Measurements from ENCODE around the gene ECI1.

Gene ECI1

DNA sequence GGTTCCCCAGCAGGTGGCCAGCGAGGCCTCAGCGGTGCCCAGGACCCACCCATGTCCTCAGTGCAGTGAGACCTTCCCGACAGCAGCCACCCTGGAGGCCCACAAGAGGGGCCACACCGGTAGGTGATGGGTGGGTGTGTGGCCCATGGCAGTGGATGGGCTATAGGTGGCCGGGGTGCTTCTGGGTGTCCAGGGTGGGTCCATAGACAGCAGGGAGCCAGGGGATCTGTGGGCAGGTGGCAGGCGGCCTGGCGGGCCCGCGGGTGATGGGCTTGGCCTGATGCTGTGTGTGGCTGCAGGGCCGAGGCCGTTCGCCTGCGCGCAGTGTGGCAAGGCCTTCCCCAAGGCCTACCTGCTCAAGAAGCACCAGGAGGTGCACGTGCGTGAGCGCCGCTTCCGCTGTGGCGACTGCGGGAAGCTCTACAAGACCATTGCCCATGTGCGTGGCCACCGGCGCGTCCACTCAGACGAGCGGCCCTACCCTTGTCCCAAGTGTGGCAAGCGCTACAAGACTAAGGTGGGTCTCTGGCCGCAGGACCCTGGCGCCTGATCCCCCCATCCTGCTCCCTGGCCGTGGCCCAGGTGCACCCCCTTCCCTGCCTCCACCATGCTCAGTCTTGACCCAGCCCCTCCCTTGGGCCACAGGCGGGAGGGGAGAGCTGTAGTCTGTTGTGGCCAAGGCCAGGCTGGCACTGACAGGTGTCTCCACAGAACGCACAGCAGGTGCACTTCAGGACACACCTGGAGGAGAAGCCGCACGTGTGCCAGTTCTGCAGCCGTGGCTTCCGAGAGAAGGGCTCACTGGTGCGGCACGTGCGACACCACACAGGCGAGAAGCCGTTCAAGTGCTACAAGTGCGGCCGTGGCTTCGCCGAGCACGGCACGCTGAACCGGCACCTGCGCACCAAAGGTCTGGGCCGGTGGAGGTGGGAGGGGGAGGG, 17.2 kb downstream of the ECI1 start:
- no peak for DNase-seq (ENCODE audit: low read depth in 2 of 2)

DNA sequence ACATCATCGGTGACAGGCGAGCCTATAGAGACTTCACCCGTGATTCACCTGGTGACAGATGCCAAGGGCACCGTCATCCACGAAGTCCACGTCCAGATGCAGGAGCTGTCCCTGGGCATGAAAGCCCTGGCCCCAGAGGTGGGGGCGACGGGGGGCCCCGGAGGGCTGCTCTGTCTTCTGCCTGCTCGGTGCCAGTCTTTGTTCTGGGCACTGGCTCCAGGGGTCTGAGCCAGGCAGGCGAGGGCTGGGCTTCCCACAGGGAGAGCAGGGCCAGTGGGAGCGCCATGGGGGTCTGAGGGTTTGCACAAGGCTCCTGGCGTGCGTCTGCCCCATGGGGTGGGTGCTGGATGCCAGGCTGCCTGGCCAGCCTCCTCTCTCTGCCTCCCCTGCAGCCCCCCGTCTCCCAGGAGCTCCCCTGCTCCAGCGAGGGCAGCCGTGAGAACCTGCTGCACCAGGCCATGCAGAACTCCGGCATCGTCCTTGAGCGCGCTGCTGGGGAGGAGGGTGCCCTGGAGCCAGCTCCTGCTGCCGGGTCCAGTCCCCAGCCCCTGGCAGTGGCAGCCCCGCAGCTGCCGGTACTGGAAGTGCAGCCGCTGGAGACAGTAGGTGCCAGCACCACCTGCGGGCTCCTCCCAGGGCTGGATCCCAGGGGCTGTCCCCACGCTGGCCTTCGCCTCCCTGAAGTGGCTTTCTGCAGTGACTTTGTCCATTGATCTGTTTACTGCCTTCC, 18.2 kb downstream of the ECI1 start:
- DNase-seq (ENCODE audit: low read depth in 2 of 2) = no peak

DNA sequence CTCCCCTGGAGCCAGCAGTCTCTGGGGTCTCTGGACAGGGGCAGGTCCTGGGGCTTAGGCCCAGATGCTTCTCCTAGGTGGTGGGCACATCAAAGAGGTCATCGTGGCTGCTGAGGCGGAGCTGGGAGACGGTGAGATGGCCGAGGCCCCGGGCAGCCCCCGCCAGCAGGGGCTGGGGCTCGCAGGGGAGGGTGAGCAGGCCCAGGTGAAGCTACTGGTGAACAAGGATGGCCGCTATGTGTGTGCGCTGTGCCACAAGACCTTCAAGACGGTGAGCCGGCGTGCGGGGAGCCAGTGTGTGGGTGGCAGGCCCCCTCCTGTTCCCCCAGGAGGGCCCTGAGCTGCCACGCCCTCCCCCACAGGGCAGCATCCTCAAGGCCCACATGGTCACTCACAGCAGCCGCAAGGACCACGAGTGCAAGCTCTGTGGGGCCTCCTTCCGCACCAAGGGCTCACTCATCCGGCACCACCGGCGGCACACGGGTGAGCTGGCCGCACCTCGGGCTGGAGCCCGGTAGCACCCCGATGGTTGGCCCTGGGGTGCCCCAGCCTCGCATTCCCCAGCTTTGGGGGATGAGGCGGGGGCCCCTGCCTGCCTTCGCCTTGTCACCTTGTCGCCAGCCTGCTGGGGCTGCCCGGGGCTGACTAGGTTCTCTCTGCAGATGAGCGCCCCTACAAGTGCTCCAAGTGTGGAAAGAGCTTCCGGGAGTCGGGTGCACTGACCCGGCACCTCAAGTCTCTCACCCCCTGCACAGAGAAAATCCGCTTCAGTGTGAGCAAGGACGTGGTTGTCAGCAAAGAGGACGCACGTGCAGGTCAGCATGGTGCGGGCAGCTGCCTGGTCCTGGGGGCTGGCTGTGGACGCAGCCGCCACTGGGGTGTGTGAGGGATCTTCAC, 19.0 kb downstream of the ECI1 start:
- no peak for DNase-seq (ENCODE audit: low read depth in 2 of 2)

DNA sequence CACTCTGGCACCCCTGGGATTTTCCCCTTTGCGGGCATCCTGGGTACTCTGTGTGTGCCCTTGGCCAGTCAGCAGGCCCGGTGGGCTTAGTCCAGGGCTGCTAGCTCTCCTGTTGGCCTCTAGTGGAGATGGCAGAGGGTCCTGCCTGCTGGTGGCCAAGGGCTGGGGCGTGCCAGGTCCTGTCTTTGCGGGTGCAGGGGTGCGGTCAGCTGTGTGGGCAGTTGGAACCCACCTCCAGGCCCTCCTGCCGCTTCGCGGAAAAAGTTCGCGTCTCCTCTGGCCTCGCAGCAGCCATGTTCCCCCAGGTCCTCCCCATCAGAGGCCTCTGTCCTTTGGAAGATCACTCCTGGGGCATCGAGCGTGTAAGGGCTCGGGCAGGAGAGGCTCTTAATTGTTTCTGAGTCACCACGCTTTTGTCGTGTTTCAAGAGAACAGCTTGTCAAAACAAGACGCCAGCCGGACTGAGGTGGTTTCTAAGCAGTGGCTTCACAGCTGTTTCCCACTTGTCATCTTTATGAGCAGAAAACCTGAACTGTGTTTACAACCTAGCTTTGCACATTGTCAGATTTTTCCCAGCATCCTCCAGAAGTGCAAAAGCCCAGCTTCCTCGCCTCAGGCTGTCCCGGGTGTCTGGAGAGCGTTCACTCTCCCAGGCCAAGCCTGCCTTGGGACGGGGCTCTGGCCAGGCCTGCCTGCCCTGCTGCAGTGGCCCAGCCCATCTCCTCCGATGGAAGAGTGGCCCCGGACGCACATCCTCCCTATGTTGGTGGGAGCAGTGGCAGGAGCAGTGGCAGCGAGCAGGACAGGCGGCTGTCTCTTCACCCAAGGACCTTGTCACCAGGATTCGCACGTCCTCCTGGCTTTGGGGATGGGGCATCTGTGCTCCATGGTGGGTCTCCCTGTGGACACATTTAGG, 20.1 kb downstream of the ECI1 start:
- no peak for DNase-seq (ENCODE audit: low read depth in 2 of 2)

DNA sequence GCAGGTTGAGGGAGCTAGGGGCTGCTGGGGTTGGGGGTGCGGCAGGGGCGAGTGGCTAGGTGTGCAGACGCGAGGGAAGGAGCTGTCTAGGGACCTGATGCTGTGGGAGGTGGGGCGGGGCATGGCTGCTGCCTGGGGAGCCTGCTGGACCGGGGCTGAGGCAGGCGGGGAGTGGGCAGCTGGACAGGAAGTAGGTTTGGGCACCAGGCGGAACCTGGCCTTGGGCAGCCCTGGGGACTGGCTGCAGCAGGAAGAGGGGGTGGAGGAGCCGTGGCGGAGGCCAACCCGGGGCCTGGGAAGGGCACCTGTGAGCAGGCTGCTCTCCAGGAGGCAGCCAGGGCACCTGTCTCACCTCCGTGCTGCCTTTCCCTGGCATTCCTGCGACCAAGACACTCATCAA, 21.0 kb downstream of the ECI1 start:
- no peak for DNase-seq (ENCODE audit: low read depth in 2 of 2)

DNA sequence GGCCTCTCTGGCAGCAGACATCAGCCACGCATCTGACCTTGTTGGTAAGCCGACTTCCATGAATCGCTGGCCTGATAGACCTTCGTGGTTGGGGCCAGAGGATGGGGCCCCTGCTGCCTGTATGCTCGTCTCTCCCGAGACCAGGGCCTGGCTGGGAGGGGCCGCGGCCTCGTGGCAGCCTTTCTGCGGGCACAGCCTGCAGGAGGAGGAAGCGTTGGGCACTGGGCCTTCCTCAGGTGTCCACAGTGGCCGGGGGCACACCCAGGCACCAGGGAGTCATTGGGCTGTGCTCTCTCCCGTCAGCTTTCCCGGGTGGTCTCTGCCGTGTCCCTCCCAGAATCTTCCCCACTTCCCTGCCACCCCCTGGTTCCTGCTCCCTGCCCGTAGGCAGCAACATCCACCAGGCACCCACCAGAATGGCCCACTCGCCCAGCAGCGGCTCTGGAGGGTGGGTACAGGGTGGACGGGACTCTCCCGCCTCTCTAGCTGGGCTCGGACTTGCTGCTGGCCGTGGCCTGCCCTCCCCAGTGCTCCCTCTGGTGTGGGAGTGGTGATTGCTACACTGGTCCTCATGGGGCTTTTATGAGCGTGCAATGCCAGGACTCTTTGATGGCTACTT, 21.6 kb downstream of the ECI1 start:
- no peak for DNase-seq (ENCODE audit: low read depth in 2 of 2)

DNA sequence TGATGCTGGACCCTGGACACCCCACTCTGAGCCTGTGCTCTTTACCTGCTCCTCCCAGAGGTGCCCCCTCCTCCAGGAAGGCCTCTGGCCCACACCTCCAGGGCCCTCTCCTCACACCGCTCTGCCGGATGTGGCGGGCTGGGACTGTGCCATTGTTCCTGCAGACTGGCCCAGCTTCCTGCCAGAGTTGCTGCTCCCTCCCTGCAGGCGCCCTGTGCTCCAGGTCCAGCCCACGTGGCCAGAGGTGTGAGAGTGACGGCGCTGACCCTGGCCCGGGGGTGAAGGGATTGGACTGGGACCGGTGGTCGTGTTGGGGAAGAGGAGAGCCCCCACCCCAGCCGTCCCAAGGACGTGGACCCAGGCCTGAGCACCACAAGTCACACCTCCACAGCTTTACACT, 22.3 kb downstream of the ECI1 start:
- DNase-seq (ENCODE audit: low read depth in 2 of 2) = no peak

DNA sequence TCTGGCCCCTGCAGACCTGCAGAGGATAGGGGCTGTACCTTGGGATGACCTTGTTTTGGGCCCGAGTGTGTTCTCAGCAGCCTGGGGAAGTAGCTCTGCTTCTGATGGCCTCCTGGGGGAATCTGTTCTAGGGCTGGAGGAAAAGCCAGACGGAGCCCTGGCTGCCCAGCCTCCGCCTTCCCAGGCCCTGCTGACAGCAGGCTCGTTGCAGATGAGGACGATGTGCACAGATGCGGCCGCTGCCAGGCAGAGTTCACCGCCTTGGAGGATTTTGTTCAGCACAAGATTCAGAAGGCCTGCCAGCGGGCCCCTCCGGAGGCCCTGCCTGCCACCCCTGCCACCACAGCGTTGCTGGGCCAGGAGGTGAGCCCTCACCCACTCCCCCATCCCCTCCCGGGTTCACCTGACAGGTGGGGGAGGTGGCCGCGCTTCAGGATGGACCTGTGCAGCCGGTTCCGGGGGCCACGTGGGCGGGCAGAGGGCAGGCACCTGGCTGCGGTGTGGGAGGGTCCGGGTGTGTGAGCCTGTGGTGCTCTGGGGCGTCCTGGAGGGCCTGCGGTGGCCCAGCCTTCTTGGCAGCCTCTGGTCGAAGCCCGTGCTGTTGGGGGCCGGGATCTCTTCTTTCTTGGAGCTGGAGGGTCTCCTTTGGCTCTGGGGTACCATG, 23.1 kb downstream of the ECI1 start:
- no peak for DNase-seq (ENCODE audit: low read depth in 2 of 2)

DNA sequence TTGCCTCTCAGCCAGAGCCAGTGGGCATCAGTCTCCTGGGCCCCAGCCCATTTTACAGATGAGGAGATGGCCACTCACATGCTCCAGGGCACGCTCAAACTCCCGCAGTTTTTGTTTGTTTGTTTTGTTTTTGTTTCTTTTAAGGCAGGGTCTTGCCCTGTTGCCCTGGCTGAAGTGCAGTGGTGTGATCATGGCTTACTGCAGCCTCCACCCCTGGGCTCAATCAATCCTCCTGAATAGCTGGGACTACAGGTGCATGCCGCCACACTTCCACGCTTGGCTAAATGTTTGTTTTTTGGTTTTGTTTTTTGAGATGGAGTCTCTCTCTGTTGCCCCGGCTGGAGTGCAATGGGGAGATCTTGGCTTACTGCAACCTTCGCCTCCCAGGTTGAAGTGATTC, 24.5 kb downstream of the ECI1 start:
- DNase-seq (ENCODE audit: low read depth in 2 of 2) = no peak

DNA sequence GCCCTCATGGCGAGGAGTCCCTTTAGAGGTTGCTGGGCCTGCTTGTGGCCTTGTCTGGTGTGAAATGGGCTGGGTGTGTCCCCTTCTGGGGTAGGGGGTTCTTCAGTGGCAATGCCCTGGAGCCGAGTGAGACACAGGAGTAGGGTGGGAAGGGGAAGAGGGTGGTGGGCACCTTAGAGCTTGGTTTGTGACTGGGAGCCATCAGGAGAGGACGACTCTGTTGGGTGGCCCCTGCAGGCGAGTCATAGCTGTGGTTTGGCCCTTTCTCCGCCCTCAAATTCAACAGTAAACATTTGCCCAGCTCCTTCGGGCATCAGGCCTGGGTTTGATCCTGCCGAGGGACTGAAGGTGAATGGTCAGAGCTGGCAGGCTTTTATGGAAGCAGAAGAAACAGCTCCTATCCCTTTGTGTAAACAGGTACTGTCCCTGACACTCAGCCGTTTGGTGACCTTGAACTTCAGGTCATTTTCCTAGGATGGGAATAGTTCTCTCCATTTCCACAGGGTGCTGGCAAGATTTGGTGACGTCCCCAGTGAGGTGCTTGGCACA, 25.1 kb downstream of the ECI1 start:
- no peak for DNase-seq (ENCODE audit: low read depth in 2 of 2)

DNA sequence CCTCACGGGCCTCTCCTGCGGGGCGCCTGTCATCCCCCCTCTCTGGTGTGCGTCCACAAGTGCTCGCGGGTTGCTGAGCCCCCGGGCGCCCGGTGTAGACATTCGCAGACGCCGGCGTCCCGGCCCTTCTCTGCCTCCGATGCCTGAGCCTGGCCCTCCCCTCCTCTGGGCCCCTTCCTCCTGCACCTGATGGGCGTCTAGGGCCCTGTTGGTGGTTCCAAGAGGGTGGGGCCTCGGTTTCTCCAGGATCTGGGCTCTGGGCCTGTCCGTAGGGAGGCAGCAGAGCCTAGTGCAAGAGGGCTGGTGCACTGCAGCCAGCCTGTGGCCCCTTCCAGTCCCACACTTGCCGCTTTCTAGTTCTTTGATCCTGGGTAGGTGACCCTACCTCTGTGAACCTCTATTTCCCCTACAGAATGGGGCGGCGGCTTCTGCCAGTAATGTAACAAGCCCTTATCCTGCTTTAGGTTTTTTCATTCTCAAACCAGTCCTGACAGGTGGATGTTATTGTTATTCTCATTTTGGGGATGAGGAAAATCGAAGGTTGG, 27.4 kb downstream of the ECI1 start:
- DNase-seq (ENCODE audit: low read depth in 2 of 2) = no peak

DNA sequence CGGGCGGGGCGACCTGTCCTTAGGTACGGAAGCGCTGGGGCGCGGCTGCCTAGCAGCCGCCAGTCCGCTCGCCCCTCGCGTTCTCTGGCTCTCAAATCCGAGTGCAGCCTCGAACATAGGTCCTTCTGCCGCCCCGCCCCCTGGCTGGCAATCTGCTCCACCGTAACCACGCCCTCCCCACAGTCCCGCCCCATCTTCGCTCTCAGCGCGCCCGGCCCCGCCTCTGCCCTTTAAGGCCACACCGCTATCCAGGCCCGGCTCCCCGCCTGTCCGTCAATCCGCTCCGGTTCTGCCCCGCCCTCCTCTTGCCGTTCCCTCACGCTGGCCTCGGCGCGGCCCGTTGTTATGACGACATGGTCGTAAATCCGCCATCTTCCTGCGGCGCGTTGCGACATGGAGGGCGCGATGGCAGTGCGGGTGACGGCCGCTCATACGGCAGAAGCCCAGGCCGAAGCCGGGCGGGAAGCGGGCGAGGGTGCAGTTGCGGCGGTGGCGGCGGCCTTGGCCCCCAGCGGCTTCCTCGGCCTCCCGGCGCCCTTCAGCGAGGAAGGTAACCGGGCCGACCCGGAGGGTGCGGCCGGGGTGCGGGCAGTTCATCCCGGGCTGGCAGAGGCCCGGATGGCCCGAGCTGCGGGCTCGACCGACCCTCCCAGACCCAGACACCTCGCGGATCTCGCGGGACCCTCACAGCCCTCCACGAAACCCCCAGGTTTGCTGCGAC, 28.0 kb downstream of the ECI1 start, which contains the start of gene E4F1:
Gene E4F1, plus strand, starts transcription at position 371 of the 721 bp plus-strand sequence. Its CDS starts 23 bp downstream, at position 394.
- peak; percentile 99 to 100 for DNase-seq (ENCODE audit: low read depth in 2 of 2)

DNA sequence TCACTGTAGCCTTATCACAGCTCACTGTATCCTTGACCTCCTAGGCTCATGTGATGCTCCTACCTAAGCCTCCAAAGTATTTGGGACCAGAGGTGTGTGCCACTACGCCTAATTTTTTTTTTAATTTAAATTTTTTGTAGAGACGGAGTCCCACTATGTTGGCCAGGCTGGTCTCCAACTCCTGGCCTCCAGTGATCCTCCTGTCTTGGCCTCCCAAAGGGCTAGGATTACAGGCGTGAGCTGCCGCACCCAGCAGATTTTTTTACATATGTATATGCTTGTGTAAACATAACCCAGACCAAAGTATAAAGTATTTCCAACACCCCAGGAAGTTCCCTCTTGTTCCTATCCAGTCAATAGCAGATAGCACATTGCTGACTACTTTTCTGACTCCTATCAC, 35.1 kb downstream of the ECI1 start:
- DNase-seq (ENCODE audit: low read depth in 2 of 2) = no peak

DNA sequence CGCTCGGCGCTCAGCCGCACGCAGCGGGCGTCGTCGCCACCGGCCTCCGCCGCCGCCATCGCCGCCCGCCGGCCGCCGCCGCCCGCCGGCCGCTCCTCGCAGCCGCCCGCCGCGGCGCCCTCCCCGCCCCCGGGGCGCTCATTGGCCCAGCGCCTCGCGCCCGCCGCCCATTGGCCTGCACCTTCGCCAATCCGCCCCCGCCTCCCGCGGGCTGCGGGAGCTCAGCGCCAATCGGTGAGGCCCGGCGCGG, 36.7 kb downstream of the ECI1 start, which contains the start of gene PGP:
Gene PGP, minus strand, starts transcription at position 122 of the 250 bp plus-strand sequence. Its CDS starts 63 bp downstream, at position 59.
- no peak for DNase-seq (ENCODE audit: low read depth in 2 of 2)

DNA sequence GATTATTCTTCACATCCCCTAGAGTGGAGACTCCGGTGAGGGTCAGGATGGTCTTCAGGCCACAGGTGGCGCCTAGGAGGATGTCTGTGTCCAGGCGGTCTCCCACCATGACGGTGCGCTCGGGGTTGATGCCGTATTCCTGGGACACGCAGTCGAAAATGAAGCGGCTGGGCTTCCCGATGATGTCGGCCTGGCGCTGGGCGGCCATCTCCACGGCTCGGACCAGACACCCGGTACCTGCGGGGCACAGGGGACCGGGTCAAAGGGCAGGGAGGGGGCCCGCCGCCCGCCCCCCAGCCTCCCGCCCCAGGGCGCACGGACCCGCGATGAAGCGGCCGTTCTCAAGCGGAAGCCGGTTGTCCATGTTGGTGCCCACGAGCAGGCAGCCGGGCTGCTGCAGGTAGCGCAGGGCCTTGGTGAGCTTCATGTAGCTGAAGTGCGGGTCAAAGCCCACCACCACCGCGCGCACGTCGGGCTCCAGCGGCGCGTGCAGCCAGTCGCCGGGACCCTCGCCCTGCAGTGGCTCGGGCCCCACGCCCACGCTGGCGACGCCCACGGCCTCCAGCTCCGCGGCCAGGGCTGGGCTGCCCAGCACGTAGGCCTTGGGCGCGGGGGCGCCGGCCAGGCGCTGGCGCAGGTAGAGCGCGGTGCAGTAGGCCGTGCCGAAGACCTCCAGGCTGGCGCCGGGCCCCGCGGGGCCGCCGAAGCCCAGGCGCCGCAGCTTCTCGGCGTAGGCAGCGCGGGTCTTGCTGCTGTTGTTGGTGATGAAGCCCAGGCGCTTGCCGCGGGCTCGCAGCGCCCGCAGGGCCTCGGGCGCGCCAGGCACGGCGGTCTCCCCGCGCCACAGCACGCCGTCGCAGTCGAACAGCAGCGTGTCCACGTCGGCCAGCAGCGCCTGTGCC, 37.3 kb downstream of the ECI1 start:
- DNase-seq (ENCODE audit: low read depth in 2 of 2) = no peak

DNA sequence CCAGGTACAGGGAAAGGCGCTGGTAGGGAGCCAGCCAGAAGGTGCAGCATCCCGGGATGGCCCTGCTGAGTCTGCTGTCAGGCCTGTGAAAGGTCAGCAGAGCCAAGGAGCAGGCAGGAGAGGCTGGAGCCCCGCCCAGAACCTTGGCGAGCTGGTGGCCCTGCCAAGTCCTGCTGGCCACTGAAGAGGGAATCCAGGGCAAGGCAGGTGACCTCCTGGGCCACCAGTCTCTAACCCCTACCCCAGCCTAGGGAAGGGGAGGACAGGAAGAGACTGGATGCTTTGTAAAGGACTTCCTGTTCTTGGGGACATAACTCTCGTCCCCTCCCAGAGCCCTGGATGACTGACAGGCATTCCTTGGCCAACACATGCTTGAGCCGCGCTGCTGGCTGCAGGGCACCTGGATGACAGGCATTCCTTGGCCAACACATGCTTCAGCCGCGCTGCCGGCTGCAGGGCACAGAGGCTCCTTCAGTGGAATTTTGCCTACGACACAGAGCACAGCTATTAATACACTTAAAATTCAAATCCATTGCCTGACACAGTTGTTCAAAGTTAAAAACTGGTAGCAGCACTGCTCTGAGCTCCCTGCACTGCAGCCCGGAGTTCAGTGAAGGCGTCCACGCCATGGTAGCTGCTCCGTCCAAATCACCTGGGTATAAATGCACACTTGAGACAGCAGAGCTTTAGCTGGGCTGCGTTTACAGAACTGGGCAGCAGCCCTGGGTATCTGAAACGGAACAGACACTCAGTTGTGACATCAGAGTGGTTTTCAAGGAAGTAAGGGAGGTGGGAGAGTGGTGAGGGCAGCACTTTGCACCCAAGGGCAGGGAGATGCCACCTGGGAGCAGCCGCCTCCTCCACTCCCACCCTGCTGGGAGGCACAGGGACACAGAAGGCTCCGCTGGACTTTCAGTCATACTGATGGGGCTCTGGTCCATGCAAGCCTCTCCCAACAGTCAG, 38.7 kb downstream of the ECI1 start:
- DNase-seq (ENCODE audit: low read depth in 2 of 2) = no peak

Measured in activated CD4-positive, alpha-beta T cell treated with anti-CD3 and anti-CD28 coated beads for 24 hours (primary cell).